BLaER1 treated with 17β-estradiol and CSF1 and Interleukin-3, amounts not matched to agents 10 nM and 100 nM (cell line): ENCODE data around the gene RPS6KA2.
"Not testable (repeated sequence)": the region's sequence is repeated elsewhere in the genome, so short reads cannot be mapped to it uniquely, and the experiment has no call there.

Experiments
- H3K27ac ChIP-seq, 11 experiments: shearing (Covaris generic); formaldehyde crosslinking; 2 replicates each; pipeline ENCODE4 v1.8.1; 2022
- H3K27me3 ChIP-seq, 11 experiments: shearing (Covaris generic); formaldehyde crosslinking; 2 replicates each; pipeline ENCODE4 v1.8.1; 2022
- H3K36me3 ChIP-seq, 11 experiments: shearing (Covaris generic); formaldehyde crosslinking; 2 replicates each; pipeline ENCODE4 v1.8.1; 2022
- H3K4me1 ChIP-seq, 10 experiments: shearing (Covaris generic); formaldehyde crosslinking; 2 replicates each; pipeline ENCODE4 v1.8.1; 2022
- H3K4me2 ChIP-seq, 11 experiments: shearing (Covaris generic); formaldehyde crosslinking; 2 replicates each; pipeline ENCODE4 v1.8.1; 2022
- H3K4me3 ChIP-seq, 10 experiments: shearing (Covaris generic); formaldehyde crosslinking; 2 replicates each; pipeline ENCODE4 v1.8.1; 2022
- H3K9ac ChIP-seq, 11 experiments: shearing (Covaris generic); formaldehyde crosslinking; 2 replicates each; pipeline ENCODE4 v1.8.1; 2022
- H3K9me3 ChIP-seq, 11 experiments: shearing (Covaris generic); formaldehyde crosslinking; replicated peaks in 1 of 11; 2 replicates each; pipeline ENCODE4 v1.8.1; 2022
- H4K20me1 ChIP-seq, 11 experiments: shearing (Covaris generic); formaldehyde crosslinking; 2 replicates each; pipeline ENCODE4 v1.8.1; 2022
- Cebpa-rat ChIP-seq, 11 experiments: shearing (Covaris generic); IDR thresholded peaks; 2 replicates each; pipeline ENCODE4 v1.8.1; 2022

Gene RPS6KA2

DNA sequence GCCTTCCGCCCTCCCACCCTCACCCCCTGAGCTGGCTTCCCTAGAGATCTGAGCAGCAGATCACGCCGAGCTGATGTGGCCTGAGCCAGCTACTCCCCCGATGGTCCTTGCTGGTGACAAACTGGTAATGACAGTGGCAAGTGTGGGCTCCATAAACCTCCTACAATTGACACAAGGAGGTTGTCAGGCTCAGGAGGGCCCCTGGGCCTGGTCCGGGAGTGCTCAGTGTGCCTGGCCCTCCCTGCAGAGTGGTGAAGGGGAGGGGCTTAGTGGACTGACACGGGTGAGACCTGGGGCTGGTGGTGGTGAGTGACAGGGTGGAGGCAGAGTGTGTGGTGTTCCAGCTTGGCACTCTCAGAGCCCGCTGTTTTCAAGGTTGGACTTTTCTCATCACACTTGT, 221.7 kb downstream of the RPS6KA2 start:
- Histone ChIP-seq H3K9ac (no peak overlapping the region), H4K20me1 (no peaks in the 10 kb centered on the region), H3K27me3 (no peaks in the 10 kb centered on the region), H3K36me3 (no peaks in the 10 kb centered on the region), H3K4me3 (no peak overlapping the region), H3K9me3 (no peaks in the 10 kb centered on the region), H3K27ac (no peak overlapping the region), H3K4me2 (no peak overlapping the region), H3K4me1 (peaks cover 3 to 15% (median 4%) of the 10 kb centered on the region in 10 experiments; a peak in 13 of 20 replicates)
- TF ChIP-seq Cebpa-rat (IDR thresholded peaks at IDR 0.05) = no peak

DNA sequence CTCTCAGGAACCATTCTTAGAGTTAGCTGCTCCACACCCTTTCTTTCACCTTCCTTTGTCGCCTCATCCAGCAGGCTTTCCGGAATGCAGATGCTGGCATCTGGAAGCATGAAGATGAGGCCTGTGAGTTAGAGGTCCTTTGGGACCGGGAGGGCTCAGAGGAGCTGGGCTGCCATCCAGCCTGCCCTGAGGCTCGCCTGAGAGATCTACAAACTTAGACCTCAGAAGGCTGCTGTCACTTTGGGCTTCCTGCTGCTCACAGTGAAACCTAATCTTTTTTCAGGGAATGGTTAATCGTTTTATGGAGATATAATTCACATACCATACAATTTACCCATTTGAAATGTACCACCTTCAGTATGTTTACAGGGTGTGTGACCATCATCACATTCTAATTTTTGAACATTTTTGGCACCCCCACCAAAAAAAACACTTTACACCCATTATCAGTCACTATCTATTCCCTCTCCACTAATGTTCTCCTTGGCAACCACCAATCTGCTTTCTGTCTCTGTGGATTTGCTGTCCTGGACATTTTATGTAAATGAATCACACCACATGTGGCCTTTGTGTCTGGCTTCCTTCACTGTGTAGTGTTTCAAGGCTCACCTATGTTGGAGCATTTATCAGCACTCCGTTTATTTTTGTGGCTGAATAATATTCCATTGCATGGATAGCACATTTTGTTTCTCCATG, 224.3 kb downstream of the RPS6KA2 start:
- Histone ChIP-seq H3K36me3 (no peaks in the 10 kb centered on the region), H3K4me3 (no peak overlapping the region), H3K27me3 (no peaks in the 10 kb centered on the region), H3K9ac (no peak overlapping the region), H3K4me1 (peaks cover 5 to 16% (median 9%) of the 10 kb centered on the region in 10 experiments; a peak in 19 of 20 replicates), H3K9me3 (peaks cover 0 to 5% (median 0%) of the 10 kb centered on the region in 11 experiments; a peak in 5 of 22 replicates), H4K20me1 (no peaks in the 10 kb centered on the region), H3K27ac (no peak overlapping the region), H3K4me2 (no peak overlapping the region)
- TF ChIP-seq Cebpa-rat (IDR thresholded peaks at IDR 0.05) = no peak

DNA sequence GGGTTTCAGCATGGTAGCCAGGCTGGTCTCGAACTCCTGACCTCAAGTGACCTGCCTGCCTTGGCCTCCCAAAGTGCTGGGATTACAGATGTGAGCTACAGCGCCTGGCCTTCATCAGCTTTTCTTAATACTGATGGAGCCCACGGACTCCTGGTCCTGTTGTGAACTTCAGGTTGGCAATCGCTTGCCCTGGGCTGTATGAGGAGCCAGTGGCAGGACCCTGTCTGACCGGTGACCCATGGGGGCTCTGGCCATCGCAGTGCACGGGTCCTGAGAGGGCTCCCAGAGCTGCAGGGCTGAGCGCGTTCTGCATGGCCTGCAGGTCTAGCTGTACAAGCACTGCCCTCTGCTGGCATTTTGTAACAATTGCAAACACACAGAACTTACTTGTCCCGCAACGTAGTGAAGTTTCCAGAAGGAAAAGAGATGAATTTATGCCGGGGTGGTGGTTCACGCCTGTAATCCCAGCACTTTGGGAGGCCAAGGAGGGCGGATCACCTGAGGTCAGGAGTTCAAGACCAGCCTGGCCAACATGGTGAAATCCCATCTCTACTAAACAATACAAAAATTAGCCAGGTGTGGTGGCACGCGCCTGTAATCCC, 226.3 kb downstream of the RPS6KA2 start:
- H3K9me3 ChIP-seq, H3K27me3 ChIP-seq, H3K36me3 ChIP-seq, H3K27ac ChIP-seq, H3K9ac ChIP-seq, H4K20me1 ChIP-seq, H3K4me3 ChIP-seq: not testable (repeated sequence)
- peak overlapping the region in 1 of 11 experiments; percentile 38; a peak in 1 of 22 replicates for H3K4me2 ChIP-seq
- peaks cover 6 to 25% (median 16%) of the 10 kb centered on the region in 10 experiments; a peak in 19 of 20 replicates for H3K4me1 ChIP-seq

DNA sequence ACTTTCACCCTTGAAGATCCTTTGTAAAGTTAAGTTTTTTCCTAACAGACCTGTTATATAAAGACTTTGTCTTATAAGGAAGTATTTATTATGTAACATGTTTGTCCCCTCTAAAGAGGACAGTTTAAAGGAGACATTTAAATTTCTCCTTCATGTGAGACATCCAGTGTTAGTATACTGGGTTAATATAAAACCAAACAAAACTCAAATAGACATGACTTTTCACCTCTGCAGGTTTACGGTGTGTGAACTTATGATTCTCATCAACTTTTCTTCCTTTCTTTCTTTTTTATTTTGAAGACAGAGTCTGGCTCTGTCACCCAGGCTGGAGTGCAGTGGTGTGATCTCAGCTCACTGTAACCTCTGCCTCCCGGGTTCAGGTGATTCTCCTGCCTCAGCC, 226.9 kb downstream of the RPS6KA2 start:
- H3K4me1 ChIP-seq = peaks cover 6 to 25% (median 16%) of the 10 kb centered on the region in 10 experiments; a peak in 19 of 20 replicates
- H3K27ac ChIP-seq = no peak overlapping the region
- H3K4me3 ChIP-seq = no peak overlapping the region
- no peaks in the 10 kb centered on the region for H3K27me3 ChIP-seq
- no peak overlapping the region for H3K4me2 ChIP-seq
- no peaks in the 10 kb centered on the region for H3K36me3 ChIP-seq
- peaks cover 0 to 8% (median 0%) of the 10 kb centered on the region in 11 experiments; a peak in 5 of 22 replicates for H3K9me3 ChIP-seq
- TF ChIP-seq Cebpa-rat (IDR thresholded peaks at IDR 0.05) = no peak
- H3K9ac ChIP-seq = no peak overlapping the region
- no peaks in the 10 kb centered on the region for H4K20me1 ChIP-seq

DNA sequence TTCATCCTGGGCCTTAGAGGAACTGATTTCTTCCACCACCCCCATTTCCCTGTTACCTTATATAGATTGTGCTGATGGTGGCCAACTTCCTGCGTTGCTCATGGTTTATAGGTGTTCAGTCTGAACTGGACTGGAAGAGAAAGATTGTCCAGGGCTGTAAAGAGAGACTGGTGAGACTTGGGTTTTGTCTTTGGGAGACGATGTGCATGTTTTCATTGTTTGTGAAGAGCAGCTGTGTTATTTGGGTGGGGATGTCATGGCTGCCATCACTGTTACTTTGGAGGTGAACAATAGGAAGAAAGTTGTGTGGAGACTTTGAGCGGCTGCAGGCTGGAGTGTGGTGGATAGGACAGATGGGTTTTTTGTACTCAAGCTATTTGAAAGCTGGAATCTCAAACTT, 228.7 kb downstream of the RPS6KA2 start:
- no peaks in the 10 kb centered on the region for H4K20me1 ChIP-seq
- no peak overlapping the region for H3K27ac ChIP-seq
- H3K4me1 ChIP-seq = peaks cover 6 to 25% (median 16%) of the 10 kb centered on the region in 10 experiments; a peak in 19 of 20 replicates
- no peaks in the 10 kb centered on the region for H3K36me3 ChIP-seq
- H3K9me3 ChIP-seq = peaks cover 0 to 8% (median 0%) of the 10 kb centered on the region in 11 experiments; a peak in 5 of 22 replicates
- no peaks in the 10 kb centered on the region for H3K27me3 ChIP-seq
- H3K9ac ChIP-seq = no peak overlapping the region
- TF ChIP-seq Cebpa-rat (IDR thresholded peaks at IDR 0.05) = no peak
- H3K4me3 ChIP-seq = no peak overlapping the region
- peak overlapping the region in 7 of 11 experiments; percentile 22 to 59 (median 49); a peak in 12 of 22 replicates for H3K4me2 ChIP-seq

DNA sequence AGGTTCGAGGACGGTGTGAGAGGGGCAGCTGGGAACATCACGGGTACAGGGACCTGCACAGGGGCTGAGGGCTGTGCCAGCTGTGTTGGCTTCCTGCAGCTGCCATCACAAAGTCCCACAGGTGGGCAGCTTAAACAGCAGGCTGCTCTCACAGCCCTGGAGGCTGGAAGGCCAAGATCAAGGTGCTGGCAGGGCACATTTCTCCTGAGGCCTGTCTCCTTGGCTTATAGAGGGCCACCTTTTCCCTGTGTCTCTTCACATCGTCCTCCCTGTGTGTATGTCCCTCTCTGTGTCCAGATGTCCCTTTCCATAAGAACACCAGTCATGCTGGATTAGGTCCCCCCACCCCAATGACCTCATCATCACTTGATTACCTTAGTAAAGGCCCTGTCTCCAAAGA, 229.2 kb downstream of the RPS6KA2 start:
- no peaks in the 10 kb centered on the region for H3K27me3 ChIP-seq
- H3K4me3 ChIP-seq = no peak overlapping the region
- no peaks in the 10 kb centered on the region for H4K20me1 ChIP-seq
- H3K36me3 ChIP-seq = no peaks in the 10 kb centered on the region
- H3K4me2 ChIP-seq = peak overlapping the region; percentile 22 to 67 (median 50); a peak in 20 of 22 replicates
- TF ChIP-seq Cebpa-rat (IDR thresholded peaks at IDR 0.05) = no peak
- H3K4me1 ChIP-seq = peaks cover 6 to 24% (median 16%) of the 10 kb centered on the region in 10 experiments; a peak in 19 of 20 replicates
- no peak overlapping the region for H3K27ac ChIP-seq
- H3K9ac ChIP-seq = no peak overlapping the region
- peaks cover 0 to 8% (median 0%) of the 10 kb centered on the region in 11 experiments; a peak in 5 of 22 replicates for H3K9me3 ChIP-seq

DNA sequence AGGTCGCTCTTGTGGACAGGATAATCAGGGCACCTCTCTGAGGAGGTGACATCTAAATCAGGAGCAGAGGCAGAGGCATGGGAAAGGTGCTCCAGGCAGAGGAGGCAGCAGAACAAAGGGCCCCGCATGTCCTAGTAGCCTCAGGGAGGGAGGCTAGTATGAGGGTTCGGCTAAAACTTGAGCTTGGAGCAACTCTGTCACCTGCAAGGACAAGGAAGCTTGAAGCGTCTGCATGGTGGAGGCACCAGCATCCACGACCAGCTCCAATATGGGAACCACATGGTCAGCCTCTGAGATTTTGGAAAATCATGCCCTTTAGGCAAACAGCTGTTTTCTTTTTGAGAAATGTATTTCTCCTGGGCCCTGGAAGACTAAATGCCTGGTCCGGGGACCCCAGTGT, 231.3 kb downstream of the RPS6KA2 start:
- H3K4me2 ChIP-seq = no peak overlapping the region
- H3K36me3 ChIP-seq = no peaks in the 10 kb centered on the region
- H3K4me3 ChIP-seq = no peak overlapping the region
- no peak overlapping the region for H3K27ac ChIP-seq
- no peaks in the 10 kb centered on the region for H3K27me3 ChIP-seq
- TF ChIP-seq Cebpa-rat (IDR thresholded peaks at IDR 0.05) = no peak
- H3K4me1 ChIP-seq = peaks cover 6 to 20% (median 14%) of the 10 kb centered on the region in 10 experiments; a peak in 19 of 20 replicates
- H3K9me3 ChIP-seq = peaks cover 0 to 8% (median 0%) of the 10 kb centered on the region in 11 experiments; a peak in 5 of 22 replicates
- no peak overlapping the region for H3K9ac ChIP-seq
- no peaks in the 10 kb centered on the region for H4K20me1 ChIP-seq

DNA sequence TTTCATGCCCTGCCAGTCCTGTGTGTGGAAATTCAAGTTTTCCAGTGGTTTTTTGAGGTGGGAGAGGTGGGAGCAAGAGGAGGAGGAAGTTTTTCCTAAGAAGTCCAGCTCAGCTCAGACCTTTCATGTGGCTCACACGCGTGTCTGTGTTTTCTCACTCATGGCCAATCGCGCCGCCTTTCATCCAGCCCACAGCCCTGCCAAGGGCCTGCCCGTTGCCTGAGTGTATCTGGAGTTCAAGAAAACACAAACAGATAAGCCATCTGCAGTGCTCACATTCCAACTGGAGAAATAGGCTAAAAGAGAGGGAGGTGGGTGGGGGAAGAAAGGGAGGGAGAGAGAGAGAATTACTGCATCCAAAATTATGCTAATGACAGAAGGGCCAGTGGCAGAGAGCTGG, 231.7 kb downstream of the RPS6KA2 start:
- Histone ChIP-seq H3K9me3 (peaks cover 0 to 8% (median 0%) of the 10 kb centered on the region in 11 experiments; a peak in 5 of 22 replicates), H3K27ac (no peak overlapping the region), H4K20me1 (no peaks in the 10 kb centered on the region), H3K4me2 (no peak overlapping the region), H3K4me3 (no peak overlapping the region), H3K9ac (no peak overlapping the region), H3K27me3 (no peaks in the 10 kb centered on the region), H3K36me3 (no peaks in the 10 kb centered on the region), H3K4me1 (peaks cover 6 to 24% (median 18%) of the 10 kb centered on the region in 10 experiments; a peak in 19 of 20 replicates)
- TF ChIP-seq Cebpa-rat (IDR thresholded peaks at IDR 0.05) = no peak

DNA sequence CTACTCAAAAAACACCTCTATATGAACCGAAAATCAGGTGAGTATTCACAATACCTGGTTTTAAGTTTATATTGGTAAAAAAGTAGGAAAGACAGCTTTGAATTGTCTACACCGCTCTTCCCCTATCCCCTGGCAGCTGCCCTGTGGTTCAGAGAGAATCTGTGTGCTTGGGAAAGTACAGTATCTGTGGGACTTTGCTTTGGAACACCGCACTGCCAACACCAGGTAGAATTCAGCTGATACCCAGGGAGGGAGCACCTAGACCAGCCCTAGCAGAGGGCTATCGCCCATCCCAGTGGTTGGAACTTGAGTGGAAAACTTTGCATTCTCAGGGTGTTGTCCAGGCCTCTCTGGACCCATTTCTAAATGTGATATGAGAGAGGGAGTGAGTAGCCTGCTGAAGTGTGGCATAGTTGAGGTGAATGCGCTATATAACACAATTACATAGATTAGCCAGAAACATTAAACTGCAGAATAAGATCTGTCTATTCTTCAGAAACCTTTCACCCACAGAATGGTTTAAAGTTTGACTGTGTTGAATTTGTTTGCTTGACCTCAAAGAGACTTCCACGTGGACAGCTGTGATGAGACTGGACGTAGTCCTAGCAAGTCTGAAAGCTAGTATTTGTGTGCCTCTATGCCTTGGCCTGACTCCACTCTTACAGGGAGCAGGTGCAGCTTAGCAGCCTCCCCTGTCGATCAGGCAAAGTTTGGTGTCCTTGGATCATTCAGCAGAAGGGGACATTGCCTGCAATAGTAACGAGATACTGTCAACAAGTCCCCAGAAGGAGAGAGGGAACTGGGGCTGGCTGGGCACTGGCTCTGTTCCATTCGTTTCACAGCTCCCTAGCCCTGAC, 232.8 kb downstream of the RPS6KA2 start:
- H3K4me2 ChIP-seq = no peak overlapping the region
- peaks cover 0 to 8% (median 0%) of the 10 kb centered on the region in 11 experiments; a peak in 5 of 22 replicates for H3K9me3 ChIP-seq
- no peaks in the 10 kb centered on the region for H4K20me1 ChIP-seq
- H3K36me3 ChIP-seq = no peaks in the 10 kb centered on the region
- no peak for TF ChIP-seq Cebpa-rat (IDR thresholded peaks at IDR 0.05)
- no peak overlapping the region for H3K4me3 ChIP-seq
- no peak overlapping the region for H3K27ac ChIP-seq
- no peak overlapping the region for H3K9ac ChIP-seq
- H3K4me1 ChIP-seq = peaks cover 6 to 25% (median 18%) of the 10 kb centered on the region in 10 experiments; a peak in 19 of 20 replicates
- no peaks in the 10 kb centered on the region for H3K27me3 ChIP-seq
